ENCODE measurements around the gene FITM1.
A peak's percentile ranks its signal among the peaks of the same experiment; 100 is the strongest.

Gene FITM1

GRCh38 chr14:24143511-24143910, 13.1 kb downstream of the FITM1 start:
- no peak for DNase-seq

GRCh38 chr14:24144451-24144850, 14.0 kb downstream of the FITM1 start:
- DNase-seq: no peak

DNA sequence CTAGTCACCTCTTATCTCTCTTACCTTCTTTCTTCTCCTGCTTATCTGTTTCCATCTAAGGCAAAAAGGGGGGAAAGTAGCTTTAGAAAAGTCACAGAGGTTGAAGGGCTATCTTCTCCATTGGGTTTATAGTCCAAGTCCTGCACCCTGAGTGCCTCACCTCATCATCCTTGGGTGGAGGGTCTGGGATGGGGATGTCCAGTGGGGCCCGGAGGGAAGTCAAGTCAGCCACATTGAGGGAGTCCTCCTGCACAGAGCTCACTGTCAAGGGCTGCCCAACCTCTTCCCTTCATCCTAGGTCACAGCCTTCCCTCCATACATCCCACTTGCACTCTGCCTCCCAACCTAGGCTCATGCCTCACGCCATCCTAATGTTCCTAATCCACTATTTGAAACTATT, 14.8 kb downstream of the FITM1 start:
- DNase-seq: no peak

DNA sequence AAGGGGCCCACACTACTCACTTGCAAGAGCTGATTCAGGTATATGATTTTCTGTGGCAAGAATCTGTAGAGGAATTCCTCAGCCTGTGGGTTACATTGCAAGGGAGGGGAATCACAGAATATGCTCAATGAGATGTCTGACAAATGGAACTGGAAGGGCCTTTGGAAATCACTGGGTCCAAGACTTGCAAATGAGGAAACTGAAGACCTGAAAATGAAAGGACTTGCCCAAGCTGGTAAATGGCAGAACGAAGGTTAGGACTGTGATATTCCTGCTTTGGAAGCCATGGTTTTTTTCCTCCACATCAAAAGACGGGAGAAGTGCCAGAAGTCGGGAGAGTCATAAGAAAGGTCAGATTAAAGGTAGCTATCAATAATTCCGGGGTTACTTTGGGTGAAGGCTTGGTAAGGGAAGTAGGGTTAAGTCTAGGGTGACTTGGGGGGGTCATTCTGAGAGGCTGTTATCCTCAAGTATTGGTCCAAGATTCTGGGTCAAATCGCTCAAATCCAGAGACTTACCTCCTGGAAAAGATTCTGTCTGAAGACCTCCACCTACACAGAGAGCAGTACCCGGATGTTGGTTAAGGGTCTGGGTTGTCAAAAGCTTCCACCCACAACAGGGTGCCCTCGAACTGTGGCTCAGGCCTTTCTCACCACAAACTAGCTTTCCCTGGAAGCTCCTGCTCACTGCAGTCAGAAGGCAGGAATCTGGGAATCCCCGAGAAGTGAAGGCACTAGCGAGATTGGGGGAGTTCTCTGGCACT, 15.4 kb downstream of the FITM1 start:
- DNase-seq: no peak

GRCh38 chr14:24146453-24146977, 16.1 kb downstream of the FITM1 start, which contains the start of gene PSME2:
PSME2 (minus strand) TSS chr14:24146610; CDS start chr14:24146581, 29 bp downstream.
- peak; percentile 59 to 78 (median 73) for DNase-seq

- peak; percentile 83 to 95 (median 87) for DNase-seq
Observed at GRCh38 chr14:24146978-24147760, 16.7 kb downstream of the FITM1 start, which contains the start of gene RNF31. RNF31 (plus strand) TSS chr14:24147498; CDS start chr14:24147699, 201 bp downstream.

DNA sequence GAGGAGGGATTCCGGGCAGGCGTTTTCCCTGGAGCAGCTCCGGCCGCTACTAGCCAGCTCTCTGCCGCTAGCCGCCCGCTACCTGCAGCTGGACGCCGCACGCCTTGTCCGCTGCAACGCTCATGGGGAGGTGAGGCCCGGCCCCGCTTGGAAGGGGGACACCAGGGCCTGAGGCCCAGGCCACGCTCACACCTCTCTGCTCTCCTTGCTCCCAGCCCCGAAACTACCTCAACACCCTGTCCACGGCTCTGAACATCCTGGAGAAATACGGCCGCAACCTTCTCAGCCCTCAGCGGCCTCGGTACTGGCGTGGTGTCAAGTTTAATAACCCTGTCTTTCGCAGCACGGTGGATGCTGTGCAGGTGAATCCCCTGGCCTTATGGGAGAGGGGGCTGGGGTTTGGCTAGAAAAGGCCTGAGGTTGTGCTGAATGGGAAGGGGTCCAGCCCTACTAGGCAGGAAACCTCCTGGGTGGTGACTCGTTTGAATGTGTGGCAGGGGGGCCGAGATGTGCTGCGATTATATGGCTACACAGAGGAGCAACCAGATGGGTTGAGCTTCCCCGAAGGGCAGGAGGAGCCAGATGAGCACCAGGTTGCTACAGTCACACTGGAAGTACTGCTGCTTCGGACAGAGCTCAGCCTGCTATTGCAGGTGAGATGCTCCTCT, 17.4 kb downstream of the FITM1 start:
- DNase-seq: no peak

GRCh38 chr14:24149302-24149969, 19.0 kb downstream of the FITM1 start:
- no peak for DNase-seq

GRCh38 chr14:24150061-24150460, 19.6 kb downstream of the FITM1 start:
- DNase-seq: no peak

GRCh38 chr14:24150567-24150966, 20.1 kb downstream of the FITM1 start:
- DNase-seq: no peak

- DNase-seq: no peak
Observed at GRCh38 chr14:24150993-24151392, 20.5 kb downstream of the FITM1 start.

- DNase-seq: no peak
Observed at GRCh38 chr14:24151404-24152080, 21.1 kb downstream of the FITM1 start.

DNA sequence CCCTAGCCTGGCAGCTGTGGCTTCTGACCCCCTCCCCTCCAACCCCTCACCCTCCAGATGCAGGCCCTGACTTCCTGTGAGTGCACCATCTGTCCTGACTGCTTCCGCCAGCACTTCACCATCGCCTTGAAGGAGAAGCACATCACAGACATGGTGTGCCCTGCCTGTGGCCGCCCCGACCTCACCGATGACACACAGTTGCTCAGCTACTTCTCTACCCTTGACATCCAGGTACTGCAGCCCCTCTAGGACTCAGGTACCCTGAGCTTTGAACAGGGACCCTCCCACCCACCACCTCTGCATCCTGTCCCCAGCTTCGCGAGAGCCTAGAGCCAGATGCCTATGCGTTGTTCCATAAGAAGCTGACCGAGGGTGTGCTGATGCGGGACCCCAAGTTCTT, 24.6 kb downstream of the FITM1 start:
- no peak for DNase-seq

DNA sequence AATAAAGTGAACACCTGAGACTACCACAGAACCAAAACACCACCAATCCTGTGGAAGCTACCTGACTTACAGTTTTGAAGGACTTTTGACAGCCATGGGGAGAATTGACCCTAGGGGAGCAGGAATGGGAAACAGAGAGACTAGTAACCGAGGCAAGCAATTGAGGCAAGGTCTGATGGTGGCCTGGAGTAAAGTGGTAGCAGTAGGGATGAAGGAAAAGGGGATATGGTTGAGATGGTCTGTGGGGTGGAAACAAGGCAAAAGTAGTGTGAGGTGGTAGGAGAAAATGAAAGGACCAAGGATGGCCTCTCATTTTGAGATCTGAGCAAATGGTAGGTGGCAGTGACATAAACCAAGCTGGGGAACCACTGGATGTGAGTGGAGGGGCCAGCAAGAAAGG, 26.4 kb downstream of the FITM1 start:
- DNase-seq: no peak

GRCh38 chr14:24157331-24157730, 26.9 kb downstream of the FITM1 start:
- no peak for DNase-seq

DNA sequence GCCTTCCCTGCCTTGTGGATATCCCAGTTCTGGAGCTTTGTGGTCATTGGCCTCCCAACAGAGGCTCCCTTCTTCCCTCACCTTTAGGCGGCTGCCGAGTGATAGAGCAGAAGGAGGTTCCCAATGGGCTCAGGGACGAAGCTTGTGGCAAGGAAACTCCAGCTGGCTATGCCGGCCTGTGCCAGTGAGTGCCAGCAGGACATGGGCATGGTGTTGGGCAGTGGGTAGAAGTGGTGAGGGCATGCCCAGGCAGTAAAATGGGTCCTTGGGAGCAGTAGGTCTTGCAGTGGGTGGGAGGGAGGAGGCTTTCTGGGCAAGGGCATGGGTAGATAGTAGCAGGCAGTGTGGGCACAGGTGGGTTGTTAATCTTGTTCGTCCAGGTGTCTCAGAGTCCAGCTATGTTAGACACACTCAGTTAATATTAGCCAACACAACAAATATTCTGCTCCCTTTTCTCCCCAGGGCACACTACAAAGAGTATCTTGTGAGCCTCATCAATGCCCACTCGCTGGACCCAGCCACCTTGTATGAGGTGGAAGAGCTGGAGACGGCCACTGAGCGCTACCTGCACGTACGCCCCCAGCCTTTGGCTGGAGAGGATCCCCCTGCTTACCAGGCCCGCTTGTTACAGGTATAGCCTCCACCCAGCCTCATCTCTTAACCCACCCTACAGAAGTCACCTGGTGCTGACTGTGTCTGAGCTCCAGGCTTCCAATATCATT, 29.5 kb downstream of the FITM1 start:
- DNase-seq: no peak

DNA sequence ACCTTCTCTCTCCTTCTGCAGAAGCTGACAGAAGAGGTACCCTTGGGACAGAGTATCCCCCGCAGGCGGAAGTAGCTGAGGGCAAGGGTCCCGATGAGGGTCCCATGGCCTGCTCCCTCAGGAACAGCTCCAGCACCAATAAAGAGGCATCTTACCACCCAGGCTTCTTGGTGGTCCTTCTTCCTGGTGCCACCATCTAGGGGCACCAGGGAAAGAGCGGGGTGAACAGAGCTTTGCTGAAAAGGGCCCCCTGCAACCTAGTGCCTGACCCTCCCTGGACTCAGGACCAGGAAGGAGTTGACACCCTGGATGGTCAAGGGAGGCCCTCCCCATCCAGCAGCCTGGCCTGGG, 30.0 kb downstream of the FITM1 start:
- no peak for DNase-seq

- DNase-seq: peak; percentile 96 to 98 (median 97)
Observed at GRCh38 chr14:24160850-24161804, 30.7 kb downstream of the FITM1 start, which contains the start of gene IRF9. IRF9 (plus strand) TSS chr14:24161265; CDS start chr14:24162145, 880 bp downstream.

DNA sequence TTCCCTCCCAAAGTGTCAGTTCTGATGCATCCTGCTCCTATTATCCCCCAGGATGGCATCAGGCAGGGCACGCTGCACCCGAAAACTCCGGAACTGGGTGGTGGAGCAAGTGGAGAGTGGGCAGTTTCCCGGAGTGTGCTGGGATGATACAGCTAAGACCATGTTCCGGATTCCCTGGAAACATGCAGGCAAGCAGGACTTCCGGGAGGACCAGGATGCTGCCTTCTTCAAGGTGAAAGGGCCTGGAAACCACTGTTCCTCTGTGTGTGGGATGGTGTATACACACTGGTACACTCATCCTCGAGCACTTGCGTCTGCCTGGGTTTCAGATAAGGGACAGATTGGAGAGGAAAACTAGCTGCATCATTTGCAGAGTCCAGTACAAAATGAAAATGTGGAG, 31.6 kb downstream of the FITM1 start:
- no peak for DNase-seq

DNA sequence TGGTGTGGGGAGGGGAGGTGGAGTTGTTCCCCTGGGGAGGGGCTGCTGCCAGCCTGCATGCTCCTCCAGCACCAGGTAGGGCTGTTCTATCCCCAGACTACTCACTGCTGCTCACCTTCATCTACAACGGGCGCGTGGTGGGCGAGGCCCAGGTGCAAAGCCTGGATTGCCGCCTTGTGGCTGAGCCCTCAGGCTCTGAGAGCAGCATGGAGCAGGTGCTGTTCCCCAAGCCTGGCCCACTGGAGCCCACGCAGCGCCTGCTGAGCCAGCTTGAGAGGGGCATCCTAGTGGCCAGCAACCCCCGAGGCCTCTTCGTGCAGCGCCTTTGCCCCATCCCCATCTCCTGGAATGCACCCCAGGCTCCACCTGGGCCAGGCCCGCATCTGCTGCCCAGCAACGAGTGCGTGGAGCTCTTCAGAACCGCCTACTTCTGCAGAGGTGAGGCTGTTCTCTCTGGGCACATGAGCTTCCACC, 34.1 kb downstream of the FITM1 start:
- DNase-seq: no peak
